Measurements from ENCODE around the gene NHS.

NHS gene

DNA sequence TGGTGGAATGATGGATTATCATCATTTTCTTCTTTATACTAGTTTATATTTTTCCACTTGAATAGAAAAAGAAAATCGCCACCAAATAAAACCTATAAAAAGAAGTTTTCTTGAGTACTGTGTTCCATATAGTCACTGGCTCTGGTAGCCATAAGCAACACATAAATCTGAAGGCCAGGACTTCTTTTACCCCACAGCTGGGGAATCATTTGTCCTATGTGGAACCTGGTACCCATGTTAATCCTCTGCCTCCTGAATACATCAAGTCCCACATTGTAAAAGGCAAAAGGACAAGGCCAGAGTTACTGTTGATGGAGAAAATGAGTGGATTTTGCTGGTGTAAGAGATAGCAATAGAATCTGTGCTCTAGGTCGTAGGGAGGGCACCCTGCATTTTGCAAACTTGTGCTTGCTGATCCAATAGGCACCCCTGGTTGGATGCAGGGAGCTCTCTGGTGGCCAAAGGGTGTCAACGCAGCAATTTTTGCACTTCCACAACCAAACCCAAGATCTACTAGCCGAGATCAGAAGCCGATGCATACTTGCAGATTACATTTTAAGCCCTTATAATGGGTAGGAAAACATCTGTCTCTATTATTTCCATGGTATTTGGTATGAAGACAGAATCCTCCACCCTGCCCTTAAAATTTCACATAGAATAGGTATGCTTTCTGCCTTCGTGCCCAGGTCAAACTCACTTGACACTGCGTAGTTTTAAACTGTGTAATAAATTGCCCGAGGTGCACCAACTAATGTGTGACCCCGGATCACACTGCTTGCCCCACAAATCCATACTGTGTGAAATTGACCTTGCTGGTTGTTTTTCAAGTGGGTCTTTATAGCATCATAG, 216.1 kb downstream of the NHS start:
- DNase-seq (ENCODE audit: low spot score), result peak; percentile 65

GRCh38 chrX:17591741-17592110, 216.7 kb downstream of the NHS start:
- DNase-seq (ENCODE audit: low spot score), result no peak

GRCh38 chrX:17592117-17592516, 217.1 kb downstream of the NHS start:
- DNase-seq (ENCODE audit: low spot score), result no peak

DNA sequence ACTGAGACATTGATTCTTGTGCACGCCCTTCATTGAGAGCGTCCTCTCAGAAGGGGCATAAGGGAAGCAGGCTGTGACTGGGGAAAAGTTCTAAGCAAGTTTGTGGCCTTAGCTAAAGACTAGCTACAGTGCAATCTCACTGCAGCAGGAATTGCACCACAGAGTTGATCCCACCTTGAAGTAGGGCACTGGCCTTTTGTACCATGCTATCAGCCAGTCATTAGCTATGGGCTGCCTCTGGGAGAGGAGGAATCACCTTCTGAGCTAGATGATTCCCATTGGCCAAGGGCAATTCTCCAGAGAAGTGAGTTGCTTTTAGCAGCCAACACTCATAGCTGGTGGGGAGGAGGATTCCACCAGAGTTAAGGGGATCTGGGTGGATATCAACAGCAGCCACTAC, 219.7 kb downstream of the NHS start:
- no peak for DNase-seq (ENCODE audit: low spot score)

- peak; percentile 9 for DNase-seq (ENCODE audit: low spot score)
These were observed 220.5 kb downstream of the NHS start for GRCh38 chrX:17595456-17596035.

- no peak for DNase-seq (ENCODE audit: low spot score)
These were observed 221.1 kb downstream of the NHS start for GRCh38 chrX:17596061-17596460.

- DNase-seq (ENCODE audit: low spot score), result no peak
These were observed 221.7 kb downstream of the NHS start for GRCh38 chrX:17596546-17597205.

DNA sequence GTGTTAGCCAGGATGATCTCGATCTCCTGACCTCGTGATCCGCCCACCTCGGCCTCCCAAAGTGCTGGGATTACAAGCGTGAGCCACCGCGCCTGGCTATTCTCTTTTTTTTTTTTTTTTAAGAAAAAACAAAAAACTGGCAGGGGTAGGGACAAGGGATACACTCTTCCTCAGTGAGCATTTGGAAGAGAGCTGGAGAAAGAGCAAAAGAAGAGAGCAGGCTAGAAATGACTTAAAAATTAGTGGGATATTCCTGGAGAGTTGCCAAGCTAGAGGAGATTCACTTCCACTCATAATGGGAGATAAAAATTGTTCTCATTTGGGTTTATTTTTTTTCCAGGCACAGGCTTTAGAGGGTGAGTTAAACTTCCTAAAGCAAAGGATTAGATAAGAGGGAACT, 222.3 kb downstream of the NHS start:
- no peak for DNase-seq (ENCODE audit: low spot score)

GRCh38 chrX:17597836-17598439, 222.9 kb downstream of the NHS start:
- DNase-seq (ENCODE audit: low spot score), result no peak

DNA sequence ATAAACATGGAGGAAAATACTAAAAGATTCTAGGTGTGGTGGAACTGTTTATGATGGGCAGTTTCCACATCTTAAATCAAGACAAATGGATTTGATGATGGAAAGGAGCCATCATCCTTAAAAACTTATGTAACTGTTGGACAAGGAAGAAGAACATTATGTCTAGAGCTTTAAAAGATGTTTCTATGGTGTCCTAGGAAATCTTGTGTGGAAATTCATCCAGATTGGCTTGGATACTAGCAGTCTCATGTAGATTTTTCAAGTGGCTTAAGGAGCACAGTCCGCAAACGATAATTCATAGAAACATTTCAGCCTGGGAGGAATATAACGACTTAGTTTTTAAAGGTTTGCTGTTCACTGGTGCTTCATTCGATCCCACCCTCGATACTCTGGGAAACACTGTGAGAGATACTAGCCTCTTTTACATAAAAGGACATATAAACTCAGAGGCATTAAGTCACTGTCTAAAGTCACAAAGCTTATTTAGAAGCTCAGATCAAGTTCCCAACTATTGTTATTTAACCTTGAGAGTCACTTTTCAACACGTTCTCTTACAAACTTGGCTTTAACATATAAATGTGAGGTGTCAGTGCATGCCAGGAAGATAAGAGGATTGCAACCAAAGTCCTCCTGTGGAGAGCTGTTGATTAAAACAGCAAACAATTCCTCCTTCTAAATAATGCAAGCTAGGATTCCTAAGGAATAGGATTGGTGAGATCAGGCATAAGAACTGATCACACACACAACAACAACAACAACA, 226.6 kb downstream of the NHS start:
- DNase-seq (ENCODE audit: low spot score), result no peak

DNA sequence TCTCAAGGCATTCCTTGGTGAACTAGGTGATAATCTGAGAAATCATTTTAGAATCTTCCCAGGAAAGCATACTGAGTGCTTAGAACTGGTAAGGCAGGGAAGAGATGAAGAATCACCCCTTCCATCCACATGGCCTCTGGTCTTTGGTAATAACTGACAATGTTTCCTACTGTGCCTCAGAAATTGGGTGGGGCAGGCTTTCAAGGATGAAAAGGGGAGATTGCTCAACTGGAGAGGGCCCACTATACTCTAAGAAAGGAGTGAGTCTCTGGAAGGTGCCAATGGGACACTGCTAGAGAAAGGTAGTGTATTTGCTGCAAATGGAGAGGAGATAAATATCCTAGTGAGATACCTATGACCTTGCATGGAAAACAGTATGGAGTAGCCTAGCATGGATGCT, 227.2 kb downstream of the NHS start:
- no peak for DNase-seq (ENCODE audit: low spot score)

GRCh38 chrX:17603196-17603595, 228.2 kb downstream of the NHS start:
- DNase-seq (ENCODE audit: low spot score), result no peak

DNA sequence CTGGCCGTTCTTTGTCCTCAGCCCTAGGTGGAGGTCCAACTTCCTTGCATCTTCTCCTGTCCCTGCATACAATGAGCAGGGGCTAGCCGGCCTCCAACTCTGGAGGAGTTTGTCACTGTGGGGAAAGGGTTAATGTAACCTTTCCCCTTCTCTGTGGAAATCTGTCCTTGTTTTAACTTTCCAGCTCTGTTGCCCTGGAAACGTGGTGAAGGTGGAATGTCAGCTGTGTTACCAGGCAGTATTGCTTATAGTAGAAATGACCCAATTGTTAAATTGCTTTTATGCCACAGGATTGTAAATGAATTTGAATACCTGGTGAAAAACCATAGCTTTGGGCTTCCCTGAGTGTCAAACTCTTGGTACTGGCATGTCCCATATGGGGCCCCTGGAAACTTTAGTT, 230.7 kb downstream of the NHS start:
- DNase-seq (ENCODE audit: low spot score), result no peak

GRCh38 chrX:17606231-17606630, 231.2 kb downstream of the NHS start:
- no peak for DNase-seq (ENCODE audit: low spot score)

GRCh38 chrX:17608888-17609287, 233.9 kb downstream of the NHS start:
- DNase-seq (ENCODE audit: low spot score), result no peak

DNA sequence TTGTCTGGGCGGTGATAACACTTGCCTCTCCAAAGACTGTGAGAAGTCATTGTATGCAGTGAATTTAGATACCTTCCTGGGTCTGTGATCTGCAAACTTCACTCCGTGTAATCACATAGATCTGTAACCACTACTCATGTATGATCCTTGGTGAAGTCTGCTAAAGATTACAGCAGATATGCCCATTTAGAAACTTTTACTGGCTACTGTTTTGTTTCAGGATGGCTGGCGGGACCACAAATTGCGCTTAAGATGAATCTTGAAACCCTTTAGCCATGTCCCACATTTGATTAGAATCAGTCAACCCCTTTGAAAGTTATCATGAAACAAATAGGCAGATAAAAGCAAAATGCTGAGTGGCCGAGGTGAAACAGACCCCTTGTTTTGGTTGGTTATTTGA, 235.8 kb downstream of the NHS start:
- no peak for DNase-seq (ENCODE audit: low spot score)

GRCh38 chrX:17613979-17614588, 239.1 kb downstream of the NHS start:
- no peak for DNase-seq (ENCODE audit: low spot score)

- DNase-seq (ENCODE audit: low spot score), result no peak
These were observed 241.9 kb downstream of the NHS start for GRCh38 chrX:17616936-17617335.

GRCh38 chrX:17617806-17618205, 242.8 kb downstream of the NHS start:
- DNase-seq (ENCODE audit: low spot score), result no peak

GRCh38 chrX:17621566-17622270, 246.7 kb downstream of the NHS start:
- DNase-seq (ENCODE audit: low spot score), result no peak

DNA sequence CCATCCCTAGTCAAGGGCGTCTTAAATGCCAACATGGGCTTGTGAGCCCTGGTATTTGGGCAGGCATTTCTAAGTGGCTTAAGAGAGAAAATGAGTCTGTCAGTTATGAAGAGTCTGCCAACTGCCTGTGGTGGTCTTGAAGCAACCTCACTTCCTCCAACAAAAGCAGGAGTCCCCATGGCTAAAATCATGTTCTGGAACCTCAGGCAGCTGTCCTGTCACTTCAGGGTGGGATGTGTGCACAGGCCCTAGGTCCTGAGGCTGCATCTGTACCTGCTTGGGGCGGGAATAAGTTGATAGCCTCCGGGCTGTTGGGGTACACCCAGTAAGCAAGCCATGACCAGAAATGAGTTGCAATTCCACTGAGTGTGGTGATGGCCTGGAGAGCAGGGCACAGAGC, 247.3 kb downstream of the NHS start:
- DNase-seq (ENCODE audit: low spot score), result no peak
